CD4-positive, CD25-positive, alpha-beta regulatory T cell (primary cell): Measurements from ENCODE around the gene NXPH1. TPM values are rescaled to one million over a fixed set of nuclear protein-coding genes. Genes with fewer than 3 reads are reported as not detected.

Experiments
- ATAC-seq, 2 donors: fragments of 150-1000 bp; cut with Tn5 transposase; one replicate each; pipeline ENCODE4 v1.10.0; 2021; ENCODE audit warnings: low read depth in 2 of 2, moderate number of reproducible peaks in 2 of 2, moderate library complexity in 1 of 2
- DNase-seq, 3 donors: peaks; one replicate each; pipeline versions ENCODE4 v3.0.0 to v3.0.0-alpha.2; 2012 to 2022; ENCODE audit warnings: mixed read lengths in 1 of 3
- H3K27ac ChIP-seq: one replicate; pipeline ENCODE4 v1.7.0; 2013; ENCODE audit warnings: mild to moderate bottlenecking, low read length; ENCODE audit not compliant: insufficient read depth, poor library complexity, severe bottlenecking
- H3K27me3 ChIP-seq: one replicate; pipeline ENCODE4 v1.7.0; 2013; ENCODE audit warnings: low read length; ENCODE audit not compliant: control insufficient read depth, insufficient read depth
- H3K36me3 ChIP-seq: one replicate; pipeline ENCODE4 v1.7.0; 2013; ENCODE audit warnings: mild to moderate bottlenecking, low read length, moderate library complexity; ENCODE audit not compliant: control insufficient read depth, insufficient read depth
- H3K4me1 ChIP-seq: 2 replicates; pipeline ENCODE4 v1.7.0; 2013; ENCODE audit warnings: mild to moderate bottlenecking, low read length; ENCODE audit not compliant: insufficient read depth, control insufficient read depth, poor library complexity, severe bottlenecking
- H3K4me3 ChIP-seq: one replicate; pipeline ENCODE4 v1.7.0; 2013; ENCODE audit warnings: low read depth, mild to moderate bottlenecking, low read length, moderate library complexity
- H3K9me3 ChIP-seq, 2 experiments: 1 replicate in 1 of 2; 2 replicates in 1 of 2; pipeline ENCODE4 v1.7.0; 2013; ENCODE audit warnings: low read length in 2 of 2, mild to moderate bottlenecking in 1 of 2, moderate library complexity in 1 of 2; ENCODE audit not compliant: control insufficient read depth in 2 of 2
- H3K27ac Mint-ChIP-seq, 3 donors: one replicate each; pipeline ENCODE4 v1.8.0; 2020 to 2022; ENCODE audit warnings: mild to moderate bottlenecking in 3 of 3, mixed read lengths in 3 of 3, moderate library complexity in 2 of 3
- H3K27me3 Mint-ChIP-seq: one replicate; pipeline ENCODE4 v1.8.0; 2022; ENCODE audit warnings: mild to moderate bottlenecking, mixed read lengths
- H3K36me3 Mint-ChIP-seq: one replicate; pipeline ENCODE4 v1.8.0; 2020; ENCODE audit warnings: mixed read lengths
- H3K4me1 Mint-ChIP-seq, 4 donors: one replicate each; pipeline ENCODE4 v1.8.0; 2020 to 2022; ENCODE audit warnings: mixed read lengths in 4 of 4, mild to moderate bottlenecking in 1 of 4
- H3K4me3 Mint-ChIP-seq, 4 donors: one replicate each; pipeline ENCODE4 v1.8.0; 2020 to 2022; ENCODE audit warnings: mild to moderate bottlenecking in 4 of 4, mixed read lengths in 4 of 4, moderate library complexity in 3 of 4
- H3K9me3 Mint-ChIP-seq, 7 donors: one replicate each; pipeline ENCODE4 v1.8.0; 2020 to 2022; ENCODE audit warnings: mixed read lengths in 7 of 7, mild to moderate bottlenecking in 3 of 7, moderate library complexity in 2 of 7
- polyA plus RNA-seq, 4 donors: library from polyadenylated mRNA; unstranded; fragments of 300-500 nt; fragmentation: Illumina TruSeq; gene quantifications; one replicate each; pipeline ENCODE4 v1.2.3, GENCODE V29; 2021
- total RNA-seq: library from RNA; stranded (reverse); gene quantifications from one replicate; pipeline ENCODE4 v1.2.3, GENCODE V29; 2022

The NXPH1 gene
- total and polyA plus RNA-seq, 5 donors from 2014 or later, result not detected

DNA sequence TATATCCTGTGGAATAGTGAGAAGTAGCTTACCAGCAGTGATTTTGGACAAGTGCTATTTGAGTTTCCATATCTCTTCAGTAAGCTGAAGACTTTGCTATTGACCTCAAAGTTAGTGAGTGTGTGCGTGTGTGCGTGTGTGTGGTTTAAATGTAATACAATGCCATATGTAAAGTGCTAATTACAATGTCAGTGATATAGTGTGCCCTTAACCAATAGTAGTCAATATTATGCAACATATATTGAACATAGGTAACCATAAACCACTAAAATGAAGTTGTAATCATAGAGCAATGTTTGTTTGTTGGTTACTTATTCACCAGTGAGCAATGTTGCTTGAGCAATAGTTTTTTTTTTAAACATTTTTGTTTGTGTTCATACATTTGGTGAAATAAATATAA, 309.4 kb downstream of the NXPH1 start:
- Mint-ChIP-seq H3K4me3 (no peak overlapping the region), H3K27me3 (no peaks in the 10 kb centered on the region), H3K27ac (no peak overlapping the region), H3K36me3 (no peaks in the 10 kb centered on the region), H3K9me3 (peaks cover 0 to 2% (median 0%) of the 10 kb centered on the region in 7 donors), H3K4me1 (no peaks in the 10 kb centered on the region)
- Histone ChIP-seq H3K4me1 (no peaks in the 10 kb centered on the region), H3K27ac (no peak overlapping the region), H3K27me3 (no peaks in the 10 kb centered on the region), H3K4me3 (no peak overlapping the region), H3K9me3 (no peaks in the 10 kb centered on the region), H3K36me3 (no peaks in the 10 kb centered on the region)
- DNase-seq, result no peak
- ATAC-seq, result no peak

DNA sequence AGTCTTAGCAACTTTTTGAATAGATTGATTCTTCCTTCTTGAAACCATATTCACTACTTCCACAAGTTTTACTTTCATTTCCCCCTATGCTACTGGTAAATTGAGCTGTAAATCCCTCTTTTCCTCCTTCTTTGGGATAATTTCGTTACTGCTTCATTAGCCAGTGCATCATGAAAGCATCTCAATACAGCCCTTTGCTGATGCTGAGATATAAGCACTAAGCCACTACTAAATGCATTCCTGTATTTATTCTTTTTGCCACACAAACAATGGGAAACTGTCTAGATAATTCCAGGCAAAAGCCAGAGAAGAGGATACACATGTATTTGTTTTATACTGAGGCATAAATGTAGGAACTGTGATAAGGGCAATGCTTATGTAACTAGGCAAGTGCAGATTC, 313.9 kb downstream of the NXPH1 start:
- H3K27ac ChIP-seq, result no peak overlapping the region
- ATAC-seq (no peak), DNase-seq (no peak)
- Mint-ChIP-seq H3K36me3 (no peaks in the 10 kb centered on the region), H3K9me3 (no peaks in the 10 kb centered on the region), H3K4me3 (no peak overlapping the region), H3K27me3 (peaks cover 5% of the 10 kb centered on the region), H3K27ac (no peak overlapping the region), H3K4me1 (no peaks in the 10 kb centered on the region)
- no peaks in the 10 kb centered on the region for H3K36me3 ChIP-seq
- H3K4me3 ChIP-seq, result no peak overlapping the region
- no peaks in the 10 kb centered on the region for H3K27me3 ChIP-seq
- no peaks in the 10 kb centered on the region for H3K9me3 ChIP-seq
- no peaks in the 10 kb centered on the region for H3K4me1 ChIP-seq

DNA sequence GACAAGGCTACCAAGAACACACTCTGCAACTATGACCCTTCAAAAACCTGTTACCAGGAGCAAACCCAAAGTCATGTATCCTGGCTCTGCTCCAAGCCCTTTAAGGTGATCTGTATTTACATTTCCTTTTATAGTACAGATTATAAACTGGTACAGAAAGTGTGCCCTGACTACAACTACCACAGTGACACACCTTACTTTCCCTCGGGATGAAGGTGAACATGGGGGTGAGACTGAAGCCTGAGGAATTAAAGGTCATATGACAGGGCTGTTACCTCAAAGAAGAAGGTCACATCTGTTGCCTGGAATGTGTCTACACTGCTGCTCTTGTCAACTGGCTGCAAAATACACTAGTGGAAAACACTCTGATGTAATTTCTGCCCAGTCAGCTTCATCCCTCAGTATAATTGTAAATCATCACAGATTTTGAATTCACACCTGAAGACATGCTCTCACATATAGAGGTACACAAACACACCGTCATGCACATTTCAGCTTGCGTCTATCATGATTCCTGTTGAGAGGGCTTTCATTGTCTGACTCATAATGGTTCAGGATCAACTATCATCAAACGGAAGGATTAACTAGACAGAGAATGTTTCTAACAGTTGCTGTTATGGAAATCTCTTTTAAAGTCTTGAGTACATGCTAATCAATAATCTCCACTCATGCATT, 318.3 kb downstream of the NXPH1 start:
- Histone ChIP-seq H3K27me3 (no peaks in the 10 kb centered on the region), H3K27ac (no peak overlapping the region), H3K4me3 (no peak overlapping the region), H3K9me3 (no peaks in the 10 kb centered on the region), H3K36me3 (no peaks in the 10 kb centered on the region), H3K4me1 (no peaks in the 10 kb centered on the region)
- peaks cover 5% of the 10 kb centered on the region for H3K27me3 Mint-ChIP-seq
- no peaks in the 10 kb centered on the region for H3K4me1 Mint-ChIP-seq
- H3K36me3 Mint-ChIP-seq, result no peaks in the 10 kb centered on the region
- peak overlapping the region in 1 of 3 donors; percentile 49 for H3K27ac Mint-ChIP-seq
- no peak overlapping the region for H3K4me3 Mint-ChIP-seq
- no peak for ATAC-seq
- DNase-seq, result no peak
- no peaks in the 10 kb centered on the region for H3K9me3 Mint-ChIP-seq

DNA sequence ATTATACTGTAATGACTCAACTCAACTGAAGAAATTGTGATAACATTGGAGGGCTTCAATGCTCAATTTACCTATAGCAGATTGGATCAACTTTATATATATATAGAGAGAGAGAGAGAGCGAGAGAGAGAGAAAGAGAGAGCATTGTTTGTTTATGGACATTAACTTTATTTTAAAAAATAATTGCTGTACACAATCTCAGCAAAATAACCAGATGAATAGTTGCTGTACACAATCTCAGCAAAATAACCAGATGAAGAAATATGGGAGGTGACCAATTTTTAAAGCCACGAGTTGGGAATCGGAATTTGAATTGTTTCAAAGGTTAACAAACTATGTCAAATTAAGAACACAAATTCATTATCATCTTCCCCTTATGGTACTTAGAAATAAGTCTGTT, 319.9 kb downstream of the NXPH1 start:
- H3K4me3 Mint-ChIP-seq, result no peak overlapping the region
- Histone ChIP-seq H3K9me3 (no peaks in the 10 kb centered on the region), H3K4me1 (no peaks in the 10 kb centered on the region), H3K27ac (no peak overlapping the region), H3K27me3 (no peaks in the 10 kb centered on the region), H3K4me3 (no peak overlapping the region), H3K36me3 (no peaks in the 10 kb centered on the region)
- no peaks in the 10 kb centered on the region for H3K9me3 Mint-ChIP-seq
- DNase-seq, result no peak
- H3K27me3 Mint-ChIP-seq, result peaks cover 5% of the 10 kb centered on the region
- no peaks in the 10 kb centered on the region for H3K36me3 Mint-ChIP-seq
- no peak for ATAC-seq
- no peak overlapping the region for H3K27ac Mint-ChIP-seq
- H3K4me1 Mint-ChIP-seq, result no peaks in the 10 kb centered on the region

DNA sequence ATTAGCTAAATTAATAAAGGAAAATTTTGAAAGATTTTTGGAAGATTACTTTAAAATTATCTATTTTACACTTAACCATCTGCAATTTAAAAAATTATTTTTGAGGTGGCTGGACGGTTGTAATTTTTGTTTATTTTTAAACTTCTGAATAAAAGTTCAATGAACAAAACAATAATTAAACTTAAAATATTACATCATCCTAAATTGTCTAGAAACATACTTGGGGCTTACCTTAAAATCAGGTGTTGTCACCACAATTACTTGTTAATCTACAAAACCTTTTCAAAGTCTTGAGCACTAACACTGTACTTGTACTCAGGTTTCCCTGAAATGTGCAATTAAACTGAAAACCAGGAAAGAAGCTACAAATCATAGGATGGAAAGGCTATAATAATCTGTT, 328.3 kb downstream of the NXPH1 start:
- Histone ChIP-seq H3K4me3 (no peak overlapping the region), H3K4me1 (no peaks in the 10 kb centered on the region), H3K27ac (no peak overlapping the region), H3K36me3 (no peaks in the 10 kb centered on the region), H3K27me3 (no peaks in the 10 kb centered on the region), H3K9me3 (no peaks in the 10 kb centered on the region)
- Mint-ChIP-seq H3K4me1 (no peaks in the 10 kb centered on the region), H3K27me3 (no peaks in the 10 kb centered on the region), H3K27ac (no peak overlapping the region), H3K4me3 (no peak overlapping the region), H3K9me3 (peaks cover 0 to 3% (median 0%) of the 10 kb centered on the region in 7 donors), H3K36me3 (no peaks in the 10 kb centered on the region)
- DNase-seq (no peak), ATAC-seq (no peak)

DNA sequence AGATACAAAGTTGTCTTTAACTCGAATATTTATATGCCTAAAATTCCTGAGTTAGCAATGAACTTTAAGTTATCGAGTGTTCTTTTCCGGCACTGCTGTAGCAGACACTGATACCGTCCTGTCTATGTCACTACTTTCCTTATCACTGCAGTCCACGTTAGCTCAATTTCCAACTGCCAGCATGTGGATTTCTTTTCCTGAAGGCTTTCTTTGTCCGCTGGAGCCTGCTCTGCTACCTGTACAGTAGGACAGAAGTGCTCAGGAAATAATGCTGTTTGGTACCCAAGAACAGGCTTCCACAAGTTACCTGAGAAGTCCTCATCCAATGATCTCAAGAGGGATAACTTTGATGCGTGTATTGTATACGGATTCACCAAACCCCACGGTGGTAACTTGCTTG, 329.4 kb downstream of the NXPH1 start:
- no peaks in the 10 kb centered on the region for H3K36me3 Mint-ChIP-seq
- H3K27me3 Mint-ChIP-seq, result no peaks in the 10 kb centered on the region
- H3K4me1 Mint-ChIP-seq, result no peaks in the 10 kb centered on the region
- no peak for ATAC-seq
- H3K27ac Mint-ChIP-seq, result no peak overlapping the region
- H3K9me3 Mint-ChIP-seq, result peaks cover 0 to 6% (median 2%) of the 10 kb centered on the region in 7 donors
- Histone ChIP-seq H3K9me3 (no peaks in the 10 kb centered on the region), H3K27ac (no peak overlapping the region), H3K36me3 (no peaks in the 10 kb centered on the region), H3K27me3 (no peaks in the 10 kb centered on the region), H3K4me1 (no peaks in the 10 kb centered on the region), H3K4me3 (no peak overlapping the region)
- H3K4me3 Mint-ChIP-seq, result no peak overlapping the region
- no peak for DNase-seq

DNA sequence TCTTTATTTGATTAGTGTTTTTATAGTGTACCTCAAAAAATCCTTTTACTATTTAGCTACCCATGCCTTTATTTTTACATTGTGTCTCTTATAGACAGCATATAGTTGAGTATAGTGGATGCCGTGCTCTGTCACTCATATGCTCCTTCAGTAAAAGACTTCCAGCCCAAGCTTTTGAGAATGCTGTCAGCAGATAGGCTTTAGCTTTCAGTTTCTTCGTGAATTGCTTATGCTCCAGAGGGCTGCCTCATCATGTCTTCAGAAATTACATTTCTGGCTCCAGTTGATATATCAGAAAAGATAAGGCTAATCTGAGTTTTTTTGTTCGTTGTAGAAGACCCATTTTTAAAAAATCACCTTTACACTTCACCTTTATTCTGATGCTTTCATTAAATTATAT, 332.0 kb downstream of the NXPH1 start:
- Histone ChIP-seq H3K27ac (no peak overlapping the region), H3K9me3 (no peaks in the 10 kb centered on the region), H3K27me3 (no peaks in the 10 kb centered on the region), H3K4me1 (no peaks in the 10 kb centered on the region), H3K36me3 (no peaks in the 10 kb centered on the region), H3K4me3 (no peak overlapping the region)
- Mint-ChIP-seq H3K27me3 (no peaks in the 10 kb centered on the region), H3K9me3 (peaks cover 0 to 4% (median 1%) of the 10 kb centered on the region in 7 donors), H3K27ac (no peak overlapping the region), H3K4me1 (no peaks in the 10 kb centered on the region), H3K4me3 (no peak overlapping the region), H3K36me3 (no peaks in the 10 kb centered on the region)
- ATAC-seq (no peak), DNase-seq (no peak)

DNA sequence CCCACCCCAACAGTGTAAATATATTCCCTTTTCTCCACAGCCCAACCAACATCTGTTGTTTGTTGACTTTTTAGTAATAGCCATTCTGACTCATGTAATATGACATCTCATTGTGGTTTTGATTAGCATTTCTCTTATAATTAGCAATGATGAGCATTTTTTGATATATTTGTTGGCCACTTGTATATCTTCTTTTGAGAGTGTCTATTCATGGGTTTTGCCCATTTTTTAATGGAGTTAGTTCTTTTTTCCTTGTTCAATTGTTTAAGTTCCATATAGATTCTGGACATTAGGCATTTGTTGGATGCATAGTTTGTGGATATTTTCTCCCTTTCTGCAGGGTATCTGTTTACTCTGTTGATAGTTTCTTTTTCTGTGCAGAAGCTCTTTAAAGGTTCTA, 340.1 kb downstream of the NXPH1 start:
- H3K27ac Mint-ChIP-seq, result no peak overlapping the region

More for the DNA sequence above, 340.1 kb downstream of the NXPH1 start:
- Histone ChIP-seq H3K27ac (no peak overlapping the region), H3K4me3 (no peak overlapping the region), H3K27me3 (no peaks in the 10 kb centered on the region), H3K36me3 (no peaks in the 10 kb centered on the region), H3K9me3 (no peaks in the 10 kb centered on the region), H3K4me1 (no peaks in the 10 kb centered on the region)
- H3K4me1 Mint-ChIP-seq, result no peaks in the 10 kb centered on the region
- H3K9me3 Mint-ChIP-seq, result peaks cover 0 to 13% (median 3%) of the 10 kb centered on the region in 7 donors
- no peaks in the 10 kb centered on the region for H3K36me3 Mint-ChIP-seq
- H3K27me3 Mint-ChIP-seq, result no peaks in the 10 kb centered on the region
- ATAC-seq (no peak), DNase-seq (no peak)
- H3K4me3 Mint-ChIP-seq, result no peak overlapping the region
